Measurements from ENCODE around the gene NRP1. TPM values are rescaled to one million over a fixed set of nuclear protein-coding genes. Genes with fewer than 3 reads are reported as not detected.

NRP1 gene
- polyA plus RNA-seq, 3 donors = 1.1 to 1.7 (median 1.3) TPM

DNA sequence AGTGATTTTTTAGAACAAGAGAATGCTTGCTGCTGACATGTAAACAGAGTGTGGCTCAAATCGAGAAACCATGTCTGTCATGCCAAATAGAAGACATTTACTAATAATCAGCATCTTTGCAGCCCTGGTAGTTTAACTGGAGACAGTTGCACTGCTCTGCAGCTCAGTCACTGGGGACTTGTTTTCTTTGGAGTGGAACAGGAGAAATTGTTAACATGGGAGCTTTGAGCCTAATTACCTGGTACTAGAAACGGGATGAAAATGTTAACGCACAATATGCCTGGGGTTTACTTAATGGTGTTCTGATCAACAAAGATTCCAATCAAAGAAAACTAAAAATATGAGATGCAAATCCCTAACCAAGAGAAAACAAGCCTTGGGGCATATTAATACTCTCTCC is 153.5 kb downstream of the NRP1 start:
- H3K9me3 Mint-ChIP-seq = no peaks in the 10 kb centered on the region
- TF ChIP-seq CTCF (IDR thresholded peaks at IDR 0.05) = no peak

GRCh38 chr10:33180390-33180789 is 154.1 kb downstream of the NRP1 start:
- Mint-ChIP-seq H3K27me3 (ENCODE audit: low read depth in 3 of 3) (peaks cover 0 to 6% (median 3%) of the 10 kb centered on the region in 3 donors), H3K4me3 (no peak overlapping the region), H3K4me1 (no peaks in the 10 kb centered on the region), H3K9me3 (no peaks in the 10 kb centered on the region), H3K27ac (no peak overlapping the region), H3K36me3 (no peaks in the 10 kb centered on the region)
- Histone ChIP-seq H3K9ac (ENCODE audit: insufficient read depth, low read length, poor library complexity, severe bottlenecking) (no peak overlapping the region), H3K4me2 (replicated peaks; ENCODE audit: extremely low read depth, low read length, poor library complexity, severe bottlenecking) (no peak overlapping the region), H3K79me2 (ENCODE audit: insufficient read depth, low read length) (no peaks in the 10 kb centered on the region), H3K27ac (ENCODE audit: low read depth in 1 of 2, low read length in 2 of 2) (no peak overlapping the region), H3K36me3 (replicated peaks in 1 of 2; ENCODE audit: control insufficient read depth in 1 of 2, insufficient read depth in 2 of 2, low read length in 2 of 2) (no peaks in the 10 kb centered on the region), H3K9me3 (replicated peaks in 1 of 2; ENCODE audit: control insufficient read depth in 1 of 2, insufficient read depth in 1 of 2, low read length in 2 of 2) (no peaks in the 10 kb centered on the region), H3K4me3 (replicated peaks in 1 of 3; ENCODE audit: low read depth in 2 of 3, low read length in 3 of 3) (no peak overlapping the region), H4K20me1 (ENCODE audit: insufficient read depth, low read length) (no peaks in the 10 kb centered on the region), H3K27me3 (ENCODE audit: control insufficient read depth in 2 of 2, insufficient read depth in 2 of 2, low read length in 2 of 2) (no peaks in the 10 kb centered on the region), H3K4me1 (ENCODE audit: control insufficient read depth in 1 of 2, insufficient read depth in 2 of 2, low read length in 2 of 2) (no peaks in the 10 kb centered on the region), H2AFZ (ENCODE audit: insufficient read depth, low read depth, low read length, poor library complexity, severe bottlenecking) (no peak overlapping the region)
- WGBS (ENCODE audit: insufficient coverage) = no CpG with 5 or more reads among the region's 5 CpGs
- no peak for TF ChIP-seq CTCF (IDR thresholded peaks at IDR 0.05)
- intact Hi-C loops (cut with micrococcal nuclease) = no loop called here
- no peak for DNase-seq

More for the DNA sequence above, 153.5 kb downstream of the NRP1 start:
- Histone ChIP-seq H3K4me2 (replicated peaks; ENCODE audit: extremely low read depth, low read length, poor library complexity, severe bottlenecking) (no peak overlapping the region), H3K4me3 (replicated peaks in 1 of 3; ENCODE audit: low read depth in 2 of 3, low read length in 3 of 3) (no peak overlapping the region), H3K4me1 (ENCODE audit: control insufficient read depth in 1 of 2, insufficient read depth in 2 of 2, low read length in 2 of 2) (no peaks in the 10 kb centered on the region), H3K79me2 (ENCODE audit: insufficient read depth, low read length) (no peaks in the 10 kb centered on the region), H3K36me3 (replicated peaks in 1 of 2; ENCODE audit: control insufficient read depth in 1 of 2, insufficient read depth in 2 of 2, low read length in 2 of 2) (no peaks in the 10 kb centered on the region), H2AFZ (ENCODE audit: insufficient read depth, low read depth, low read length, poor library complexity, severe bottlenecking) (no peak overlapping the region), H4K20me1 (ENCODE audit: insufficient read depth, low read length) (no peaks in the 10 kb centered on the region), H3K9ac (ENCODE audit: insufficient read depth, low read length, poor library complexity, severe bottlenecking) (no peak overlapping the region), H3K9me3 (replicated peaks in 1 of 2; ENCODE audit: control insufficient read depth in 1 of 2, insufficient read depth in 1 of 2, low read length in 2 of 2) (no peaks in the 10 kb centered on the region), H3K27me3 (ENCODE audit: control insufficient read depth in 2 of 2, insufficient read depth in 2 of 2, low read length in 2 of 2) (no peaks in the 10 kb centered on the region), H3K27ac (ENCODE audit: low read depth in 1 of 2, low read length in 2 of 2) (no peak overlapping the region)
- H3K36me3 Mint-ChIP-seq = no peaks in the 10 kb centered on the region
- intact Hi-C loops (cut with micrococcal nuclease) = no loop called here
- no peaks in the 10 kb centered on the region for H3K4me1 Mint-ChIP-seq
- H3K27ac Mint-ChIP-seq = no peak overlapping the region
- H3K27me3 Mint-ChIP-seq (ENCODE audit: low read depth in 3 of 3) = peaks cover 0 to 6% (median 3%) of the 10 kb centered on the region in 3 donors
- WGBS (ENCODE audit: insufficient coverage) = no CpG with 5 or more reads among the region's 3 CpGs
- no peak for DNase-seq
- no peak overlapping the region for H3K4me3 Mint-ChIP-seq
